SK-N-MC (cell line): ENCODE data around the gene DLG2.

ENCODE experiments used
- EZH2 ChIP-seq: fragments of 200-600 bp; sonication (generic); IDR thresholded peaks from one replicate; pipeline ENCODE4 v1.6.1; 2017; ENCODE audit warnings: antibody characterized with exemption
- POLR2AphosphoS5 ChIP-seq: IDR thresholded peaks from 2 replicates; pipeline ENCODE4 v1.6.1; 2012; ENCODE audit warnings: mild to moderate bottlenecking, low read depth, low read length, borderline replicate concordance

- no peak for TF ChIP-seq EZH2
- TF ChIP-seq POLR2AphosphoS5, result no peak
Measured at GRCh38 chr11:84836371-84836770, 790.8 kb downstream of the DLG2 start.
